ENCODE results near the gene SLC26A8. TPM values are rescaled to one million over a fixed set of nuclear protein-coding genes. Genes with fewer than 3 reads are reported as not detected.
A peak's percentile ranks its signal among the peaks of the same experiment; 100 is the strongest.

Gene SLC26A8
- total and polyA plus RNA-seq, 2 of the 13 experiments (the other 11 are each of a cell fraction or from before 2014, with no cell fraction given): 0.46 TPM; not detected in 1

DNA sequence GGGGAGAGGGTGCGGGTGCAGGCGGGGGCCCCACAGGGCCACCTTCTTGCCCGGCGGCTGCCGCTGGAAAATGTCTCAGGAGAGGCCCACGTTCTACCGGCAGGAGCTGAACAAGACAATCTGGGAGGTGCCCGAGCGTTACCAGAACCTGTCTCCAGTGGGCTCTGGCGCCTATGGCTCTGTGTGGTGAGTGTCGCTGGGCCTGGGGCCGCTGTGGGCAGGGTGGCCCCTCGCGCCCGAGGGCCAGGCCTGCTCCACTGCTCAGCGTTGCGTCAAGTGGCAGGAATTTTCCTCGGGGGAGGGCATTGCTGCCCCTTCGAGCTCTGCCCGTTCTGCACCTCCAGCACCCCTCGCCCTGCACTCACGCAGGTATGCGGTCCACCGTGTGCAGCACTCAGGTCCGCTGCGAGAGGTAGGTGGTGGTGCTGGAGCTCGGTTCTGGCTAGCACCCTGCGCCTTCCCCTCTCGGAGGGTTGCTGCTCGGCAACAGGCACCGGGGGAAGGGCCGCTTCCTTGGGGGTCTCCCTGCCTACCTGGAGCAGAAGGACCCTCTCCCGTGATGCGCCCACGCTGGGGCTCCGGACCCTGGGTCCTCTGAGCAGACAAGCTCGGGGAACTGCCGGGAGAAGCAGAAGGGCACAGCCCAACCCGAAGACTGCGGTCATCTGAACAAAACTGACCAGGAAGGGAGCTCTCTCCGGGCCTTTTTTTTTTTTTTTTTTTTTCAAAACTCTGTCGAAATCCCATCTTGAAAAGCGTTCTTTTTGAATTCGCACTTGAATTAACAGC is 3.8 kb upstream of the SLC26A8 start (continued):
- 0 out of 2 replicates have a peak, but pooled peaks have one; percentile 21 for TF ChIP-seq ZNF337 (CRISPR knock-in tag; IDR thresholded peaks at IDR 0.05; ENCODE audit: borderline replicate concordance, low read depth)
- no peak for TF ChIP-seq ZNF629 (CRISPR knock-in tag; conservative IDR thresholded peaks at IDR 0.05)
- TF ChIP-seq BHLHE40 (IDR thresholded peaks at IDR 0.05; ENCODE audit: low read length): no peak
- no peak for TF ChIP-seq ZNF773 (CRISPR knock-in tag; IDR thresholded peaks at IDR 0.05; ENCODE audit: borderline replicate concordance)
- TF ChIP-seq RBM22 (optimal IDR thresholded peaks at IDR 0.05; ENCODE audit: low read length): no peak
- peak; percentile 22; the same call in 1 of the 2 replicates for TF ChIP-seq ZNF737 (CRISPR knock-in tag; IDR thresholded peaks at IDR 0.05; ENCODE audit: borderline replicate concordance)
- peak; percentile 71 for TF ChIP-seq HIC2 (CRISPR knock-in tag; IDR thresholded peaks at IDR 0.05; ENCODE audit: low read depth)
- no peak for TF ChIP-seq ZNF724P (CRISPR knock-in tag; IDR thresholded peaks at IDR 0.05; ENCODE audit: borderline replicate concordance)
- TF ChIP-seq SETDB1 (CRISPR knock-in tag; IDR thresholded peaks at IDR 0.05; ENCODE audit: borderline replicate concordance): no peak
- TF ChIP-seq NCOR1 (IDR thresholded peaks at IDR 0.05; ENCODE audit: borderline replicate concordance, low read length): no peak
- TF ChIP-seq ZNF350 (CRISPR knock-in tag; IDR thresholded peaks at IDR 0.05; ENCODE audit: borderline replicate concordance, low read depth): 0 out of 2 replicates have a peak, but pooled peaks have one; percentile 49
- TF ChIP-seq MEF2D (CRISPR knock-in tag; IDR thresholded peaks at IDR 0.05): no peak; the same call in 1 of the 2 replicates
- TF ChIP-seq HNRNPK (IDR thresholded peaks at IDR 0.05; ENCODE audit: low read depth, low read length, poor library complexity, severe bottlenecking): no peak
- TF ChIP-seq KLF16 (CRISPR knock-in tag; IDR thresholded peaks at IDR 0.05): no peak; a peak in 1 of 4 replicates
- no peak; the same call in 1 of the 2 replicates for TF ChIP-seq ZNF777 (CRISPR knock-in tag; IDR thresholded peaks at IDR 0.05)
- no peak for TF ChIP-seq ZNF432 (CRISPR knock-in tag; IDR thresholded peaks at IDR 0.05; ENCODE audit: borderline replicate concordance)
- no peak for TF ChIP-seq EP300 (IDR thresholded peaks at IDR 0.05; ENCODE audit: low read depth in 2 of 2, low read length in 2 of 2)
- TF ChIP-seq EP300 (CRISPR knock-in tag; IDR thresholded peaks at IDR 0.05; ENCODE audit: borderline replicate concordance): peak; percentile 42; the same call in 1 of the 2 replicates
- peak; percentile 73 for TF ChIP-seq AGO2 (optimal IDR thresholded peaks at IDR 0.05; ENCODE audit: low read depth, low read length)
- no peak for TF ChIP-seq BRCA1 (CRISPR knock-in tag; IDR thresholded peaks at IDR 0.05)
- TF ChIP-seq ZBTB26 (CRISPR knock-in tag; IDR thresholded peaks at IDR 0.05; ENCODE audit: borderline replicate concordance): peak; percentile 56; the same call in 1 of the 2 replicates
- TF ChIP-seq, protein P1, sequence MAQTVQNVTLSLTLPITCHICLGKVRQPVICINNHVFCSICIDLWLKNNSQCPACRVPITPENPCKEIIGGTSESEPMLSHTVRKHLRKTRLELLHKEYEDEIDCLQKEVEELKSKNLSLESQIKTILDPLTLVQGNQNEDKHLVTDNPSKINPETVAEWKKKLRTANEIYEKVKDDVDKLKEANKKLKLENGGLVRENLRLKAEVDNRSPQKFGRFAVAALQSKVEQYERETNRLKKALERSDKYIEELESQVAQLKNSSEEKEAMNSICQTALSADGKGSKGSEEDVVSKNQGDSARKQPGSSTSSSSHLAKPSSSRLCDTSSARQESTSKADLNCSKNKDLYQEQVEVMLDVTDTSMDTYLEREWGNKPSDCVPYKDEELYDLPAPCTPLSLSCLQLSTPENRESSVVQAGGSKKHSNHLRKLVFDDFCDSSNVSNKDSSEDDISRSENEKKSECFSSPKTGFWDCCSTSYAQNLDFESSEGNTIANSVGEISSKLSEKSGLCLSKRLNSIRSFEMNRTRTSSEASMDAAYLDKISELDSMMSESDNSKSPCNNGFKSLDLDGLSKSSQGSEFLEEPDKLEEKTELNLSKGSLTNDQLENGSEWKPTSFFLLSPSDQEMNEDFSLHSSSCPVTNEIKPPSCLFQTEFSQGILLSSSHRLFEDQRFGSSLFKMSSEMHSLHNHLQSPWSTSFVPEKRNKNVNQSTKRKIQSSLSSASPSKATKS (CRISPR knock-in tag; IDR thresholded peaks at IDR 0.05): no peak
